Testis (tissue), 3 donors: ENCODE data around the gene DNM3. TPM values are rescaled to one million over a fixed set of nuclear protein-coding genes. Genes with fewer than 3 reads are reported as not detected.
A peak's percentile ranks its signal among the peaks of the same experiment; 100 is the strongest.
"Not testable (repeated sequence)": the region's sequence is repeated elsewhere in the genome, so short reads cannot be mapped to it uniquely, and the experiment has no call there.

Experiments
- DNase-seq: peaks from one replicate; pipeline ENCODE4 v3.0.0-alpha.2; 2019
- H3K27ac ChIP-seq, 2 donors: fragments of 200-600 bp; sonication (generic); one replicate each; pipeline ENCODE4 v1.5.1; 2019
- H3K27me3 ChIP-seq: fragments of 200-600 bp; sonication (generic); one replicate; pipeline ENCODE4 v1.5.1; 2019
- H3K36me3 ChIP-seq: fragments of 200-600 bp; sonication (generic); one replicate; pipeline ENCODE4 v1.5.1; 2017; ENCODE audit warnings: low read depth; ENCODE audit errors: missing control alignments
- H3K4me1 ChIP-seq: fragments of 200-600 bp; sonication (generic); one replicate; pipeline ENCODE4 v1.5.1; 2019
- H3K4me3 ChIP-seq, 2 donors: fragments of 200-600 bp; sonication (generic); one replicate each; pipeline ENCODE4 v1.5.1; 2017 to 2019
- H3K9me3 ChIP-seq: fragments of 200-600 bp; sonication (generic); one replicate; pipeline ENCODE4 v1.5.1; 2017
- POLR2A ChIP-seq: fragments of 450-650 bp; IDR thresholded peaks from one replicate; pipeline ENCODE4 v1.6.1; 2017; ENCODE audit warnings: antibody characterized with exemption, mild to moderate bottlenecking, moderate library complexity
- WGBS, 2 donors: methylation state at CpG; one replicate each; pipeline ENCODE4 v1.1.5; 2018; 5-methylcytosine and 5-hydroxymethylcytosine counted together
- intact Hi-C: fragments of 100-400 bp; cut with DNase I; formaldehyde crosslinking; loops from one replicate; pipeline ENCODE4 v1.15.1; 2023; ENCODE audit warnings: low total_unique reads
- polyA plus RNA-seq: library from polyadenylated mRNA; stranded (reverse); fragments of 350-450 nt; fragmentation: Illumina TruSeq; extraction: RNeasy Lipid Tissue Mini Kit (QIAGEN cat#74804); gene quantifications from one replicate; pipeline ENCODE4 v1.2.3, GENCODE V29; 2014; ENCODE audit warnings: low read depth, low replicate concordance; ENCODE audit not compliant: insufficient read depth
- total RNA-seq, 2 donors: library from RNA; depleted of rRNA; stranded (reverse); fragments of >200 nt; gene quantifications; one replicate each; pipeline ENCODE4 v1.2.3, GENCODE V29; 2016
- TF ChIP-seq, protein P1 (sequence below), 3 experiments: fragments of 450-650 bp in 2 of 3; fragments of 200-600 bp in 1 of 3; sonication (generic) in 1 of 3; IDR thresholded peaks; one replicate each; pipeline ENCODE4 v1.5.1; 2016 to 2019; ENCODE audit warnings: antibody characterized with exemption in 3 of 3, mild to moderate bottlenecking in 2 of 3, moderate library complexity in 1 of 3

Gene DNM3
- total and polyA plus RNA-seq, 3 donors from 2014 or later, result 4.9 to 10.2 (median 8.4) TPM

DNA sequence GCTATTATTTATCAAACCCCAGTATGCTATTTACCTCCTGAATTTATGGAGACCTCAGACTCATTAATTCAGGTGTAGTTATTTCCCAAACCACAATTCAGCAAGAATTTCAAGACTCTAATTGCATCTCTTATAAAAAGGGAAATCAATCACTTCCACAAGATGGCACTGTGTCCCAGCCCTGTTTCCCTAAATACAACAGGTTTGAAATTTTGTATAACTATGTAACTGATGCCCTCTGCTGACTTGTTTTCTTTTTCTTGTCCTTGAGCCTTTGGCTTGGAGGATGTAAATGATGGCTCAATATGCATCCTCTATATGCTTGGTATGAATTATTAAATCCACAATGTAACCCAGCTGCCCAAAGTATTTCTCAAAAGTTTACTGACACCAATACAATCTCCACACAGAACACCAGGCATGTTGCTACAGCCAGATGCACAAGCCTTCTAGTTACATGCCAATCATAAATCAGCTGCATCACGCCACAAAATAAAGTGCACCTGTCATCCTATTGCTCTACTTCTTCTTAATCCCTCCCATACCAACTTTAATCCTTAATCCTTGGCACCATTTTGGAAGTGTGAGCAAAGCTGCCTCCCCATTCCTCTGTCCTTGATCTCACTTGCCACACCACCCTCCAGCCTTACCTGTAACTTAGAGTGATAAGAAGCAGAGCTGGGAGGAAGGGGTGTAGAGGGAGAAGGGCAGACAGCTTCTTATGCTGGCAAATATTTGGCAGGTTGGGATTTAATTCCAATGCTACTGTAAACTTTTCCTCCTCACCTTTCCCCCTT is 588.2 kb downstream of the DNM3 start:
- Histone ChIP-seq H3K4me3 (no peak overlapping the region), H3K27ac (no peak overlapping the region), H3K27me3 (no peaks in the 10 kb centered on the region), H3K4me1 (no peaks in the 10 kb centered on the region), H3K9me3 (no peaks in the 10 kb centered on the region), H3K36me3 (no peaks in the 10 kb centered on the region)
- TF ChIP-seq, protein P1, sequence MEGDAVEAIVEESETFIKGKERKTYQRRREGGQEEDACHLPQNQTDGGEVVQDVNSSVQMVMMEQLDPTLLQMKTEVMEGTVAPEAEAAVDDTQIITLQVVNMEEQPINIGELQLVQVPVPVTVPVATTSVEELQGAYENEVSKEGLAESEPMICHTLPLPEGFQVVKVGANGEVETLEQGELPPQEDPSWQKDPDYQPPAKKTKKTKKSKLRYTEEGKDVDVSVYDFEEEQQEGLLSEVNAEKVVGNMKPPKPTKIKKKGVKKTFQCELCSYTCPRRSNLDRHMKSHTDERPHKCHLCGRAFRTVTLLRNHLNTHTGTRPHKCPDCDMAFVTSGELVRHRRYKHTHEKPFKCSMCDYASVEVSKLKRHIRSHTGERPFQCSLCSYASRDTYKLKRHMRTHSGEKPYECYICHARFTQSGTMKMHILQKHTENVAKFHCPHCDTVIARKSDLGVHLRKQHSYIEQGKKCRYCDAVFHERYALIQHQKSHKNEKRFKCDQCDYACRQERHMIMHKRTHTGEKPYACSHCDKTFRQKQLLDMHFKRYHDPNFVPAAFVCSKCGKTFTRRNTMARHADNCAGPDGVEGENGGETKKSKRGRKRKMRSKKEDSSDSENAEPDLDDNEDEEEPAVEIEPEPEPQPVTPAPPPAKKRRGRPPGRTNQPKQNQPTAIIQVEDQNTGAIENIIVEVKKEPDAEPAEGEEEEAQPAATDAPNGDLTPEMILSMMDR (IDR thresholded peaks at IDR 0.05), result peak; percentile 71 to 80 (median 78)
- no peak for TF ChIP-seq POLR2A
- intact Hi-C loops, result no loop called here
- 69 to 95% methylated on average over 1 of the region's 1 CpG for WGBS, 2 donors
- DNase-seq, result peak; percentile 81

DNA sequence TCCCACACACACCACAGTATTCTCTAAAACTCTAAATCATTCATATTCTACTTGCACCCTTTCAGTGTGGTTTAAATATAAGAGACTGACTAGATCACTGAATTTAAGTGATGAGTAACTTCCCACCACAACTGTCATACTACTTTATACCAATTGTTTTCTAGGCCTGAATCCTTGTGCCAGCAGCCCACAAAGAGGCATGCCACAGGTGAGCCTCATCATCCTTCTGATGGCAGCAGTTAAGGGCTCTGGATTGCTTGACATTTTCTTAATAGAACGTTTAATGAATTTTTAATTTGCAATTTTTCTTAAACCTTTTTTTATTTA is 588.8 kb downstream of the DNM3 start:
- Histone ChIP-seq H3K36me3 (no peaks in the 10 kb centered on the region), H3K4me1 (no peaks in the 10 kb centered on the region), H3K27ac (no peak overlapping the region), H3K9me3 (no peaks in the 10 kb centered on the region), H3K4me3 (no peak overlapping the region), H3K27me3 (no peaks in the 10 kb centered on the region)
- no peak for TF ChIP-seq POLR2A
- TF ChIP-seq, protein P1 (IDR thresholded peaks at IDR 0.05), result no peak
- intact Hi-C loops, result no loop called here
- 73 to 88% methylated on average over 1 of the region's 1 CpG for WGBS, 2 donors
- DNase-seq, result no peak

DNA sequence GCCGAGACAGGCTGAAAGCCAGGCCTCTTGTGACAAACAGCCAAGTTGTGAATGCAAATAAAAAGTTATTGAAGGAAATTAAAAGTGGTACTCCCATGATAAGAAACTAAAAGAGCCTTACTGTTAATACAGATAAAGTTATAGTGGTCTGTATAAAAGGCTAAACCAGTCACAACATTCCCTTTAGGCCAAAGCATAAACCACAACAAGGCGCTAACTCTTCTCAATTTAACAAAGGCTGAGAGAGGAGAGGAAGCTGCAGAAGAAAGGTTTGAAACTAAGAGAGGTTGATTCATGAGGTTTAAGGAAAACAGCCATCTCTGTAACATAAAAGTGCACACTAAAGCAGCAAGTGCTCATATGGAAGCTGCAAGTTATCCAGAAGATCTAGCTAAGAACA is 589.9 kb downstream of the DNM3 start:
- WGBS, 2 donors, result 76 to 89% methylated on average over 2 of the region's 2 CpGs
- intact Hi-C loops, result no loop called here
- Histone ChIP-seq H3K9me3 (no peaks in the 10 kb centered on the region), H3K4me1 (no peaks in the 10 kb centered on the region), H3K4me3 (no peak overlapping the region), H3K27me3 (no peaks in the 10 kb centered on the region), H3K27ac (no peak overlapping the region), H3K36me3 (no peaks in the 10 kb centered on the region)
- DNase-seq, result no peak
- no peak for TF ChIP-seq POLR2A
- TF ChIP-seq, protein P1 (IDR thresholded peaks at IDR 0.05), result no peak

- H3K4me3 ChIP-seq, result no peak overlapping the region
- H3K36me3 ChIP-seq, result no peaks in the 10 kb centered on the region
- DNase-seq, result no peak
- 87 to 88% methylated on average over 4 to 9 of the region's 9 CpGs for whole genome bisulfite sequencing, 2 donors
- intact Hi-C loops, result no loop called here
- no peaks in the 10 kb centered on the region for H3K4me1 ChIP-seq
- H3K27ac ChIP-seq, result no peak overlapping the region
- H3K9me3 ChIP-seq, result no peaks in the 10 kb centered on the region
- no peaks in the 10 kb centered on the region for H3K27me3 ChIP-seq
- no peak for TF ChIP-seq POLR2A
- TF ChIP-seq, protein P1 (IDR thresholded peaks at IDR 0.05), result no peak
Measured at GRCh38 chr1:172431721-172432192, 590.5 kb downstream of the DNM3 start.

- H3K27ac ChIP-seq, H3K4me3 ChIP-seq, intact Hi-C loops, H3K27me3 ChIP-seq, H3K9me3 ChIP-seq, H3K4me1 ChIP-seq, H3K36me3 ChIP-seq, DNase-seq: not testable (repeated sequence)
- 92 to 96% methylated on average over 3 of the region's 3 CpGs for WGBS, 2 donors
Measured at GRCh38 chr1:172437183-172437582, 595.9 kb downstream of the DNM3 start.
